Measurements from ENCODE around the gene KCNQ1.

KCNQ1 gene

GRCh38 chr11:2559527-2560311, 114.9 kb downstream of the KCNQ1 start:
- DNase-seq: peak; percentile 37

- peak; percentile 49 for DNase-seq
These were observed 117.1 kb downstream of the KCNQ1 start for GRCh38 chr11:2561696-2562581.

GRCh38 chr11:2562890-2563212, 118.0 kb downstream of the KCNQ1 start:
- DNase-seq: no peak

DNA sequence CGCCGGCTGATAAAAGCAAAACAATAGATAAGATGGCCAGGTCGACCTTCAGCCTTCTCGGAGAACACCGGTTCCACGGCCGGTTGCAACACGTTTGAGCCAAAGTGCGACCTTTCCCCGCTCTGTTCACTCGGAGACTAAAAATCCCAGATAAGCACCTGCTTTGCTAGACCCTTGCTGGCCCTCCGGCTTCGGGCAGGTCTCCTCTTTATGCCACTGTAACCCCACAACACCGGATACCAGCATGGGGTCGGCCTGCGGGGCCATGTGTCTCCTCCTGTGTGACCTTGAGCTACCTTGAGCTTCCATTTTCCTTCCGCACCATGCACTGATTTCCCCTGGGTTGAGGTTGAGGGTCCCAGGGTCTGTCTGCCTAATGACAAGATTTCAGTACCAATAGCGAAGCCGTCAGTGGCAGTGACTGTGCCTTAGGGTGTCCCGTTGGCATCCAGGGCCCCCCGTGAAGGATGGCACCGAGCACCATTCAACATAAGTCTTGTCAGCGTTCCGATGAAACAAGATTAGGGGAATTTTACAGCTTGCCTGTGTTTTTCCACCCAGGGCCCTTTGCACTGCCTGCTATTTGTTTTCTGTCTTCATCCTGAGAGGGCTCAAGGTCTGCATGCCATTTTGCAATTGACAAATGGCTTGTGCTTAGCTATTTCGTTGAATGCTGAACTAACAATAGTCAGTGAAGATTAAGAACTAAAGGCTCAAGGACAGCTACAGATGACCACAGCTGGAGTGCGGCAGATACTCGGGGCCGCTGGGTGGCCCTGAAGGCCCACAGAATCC, 118.6 kb downstream of the KCNQ1 start:
- DNase-seq: no peak

DNA sequence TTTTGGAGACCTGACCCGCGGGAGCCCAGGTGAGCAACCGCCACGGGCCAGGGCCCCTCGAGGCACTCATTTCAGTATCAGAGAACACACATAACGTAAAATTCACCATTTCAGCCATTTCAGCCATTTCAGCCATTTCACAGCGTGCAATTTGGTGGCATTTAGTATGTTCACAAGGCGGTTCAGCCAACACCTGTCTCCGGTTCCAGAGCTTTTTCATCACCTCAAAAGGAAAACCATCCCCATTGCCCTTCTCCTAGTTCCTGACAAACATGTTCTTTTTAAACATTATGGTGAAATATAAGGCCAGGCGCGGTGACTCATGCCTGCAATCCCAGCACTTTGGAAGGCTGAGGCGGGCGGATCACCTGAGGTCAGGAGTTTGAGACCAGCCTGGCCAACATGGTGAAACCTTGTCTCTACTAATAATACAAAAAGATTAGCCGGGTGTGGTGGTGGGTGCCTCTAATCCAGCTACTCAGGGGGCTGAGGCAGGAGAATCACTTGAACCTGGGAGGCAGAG, 119.3 kb downstream of the KCNQ1 start:
- no peak for DNase-seq

DNA sequence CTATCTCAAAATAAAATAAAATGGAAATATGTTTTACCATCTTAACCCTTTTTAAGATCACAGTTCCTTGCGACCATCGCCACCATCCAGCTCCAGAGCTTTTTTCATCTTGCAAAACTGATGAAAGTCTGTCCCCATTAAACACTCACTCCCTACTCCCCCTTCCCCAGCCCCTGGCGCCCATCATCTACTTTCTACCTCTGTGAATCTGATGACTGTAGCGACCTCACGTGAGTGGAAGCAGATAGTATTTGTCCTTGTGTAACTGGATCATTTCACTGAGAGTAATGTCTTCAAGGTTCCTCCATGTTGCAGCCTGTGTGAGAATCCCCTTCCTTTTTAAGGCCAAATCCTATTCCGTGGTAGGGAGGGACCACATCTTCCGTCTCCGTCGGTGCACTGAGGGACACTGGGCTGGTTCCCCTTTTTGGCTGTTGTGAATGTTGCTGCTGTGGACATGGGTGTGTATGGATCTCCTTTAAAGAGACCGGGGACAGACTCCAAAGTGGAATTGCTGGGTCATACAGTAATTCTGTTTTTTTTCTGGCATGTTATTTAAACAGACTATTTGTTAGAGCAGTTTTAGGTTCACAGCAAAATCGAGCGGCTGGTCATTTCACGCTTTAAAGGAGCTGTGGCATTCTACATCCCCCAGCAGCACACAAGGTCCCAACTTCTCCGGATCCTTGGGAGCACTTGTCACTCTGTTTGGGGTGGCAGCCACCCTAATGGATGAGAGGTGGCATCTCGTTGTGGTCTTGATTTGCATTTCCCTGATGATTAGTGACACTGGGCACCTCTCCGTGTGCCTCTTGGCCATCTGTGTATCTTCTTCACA, 120.0 kb downstream of the KCNQ1 start:
- DNase-seq: no peak

DNA sequence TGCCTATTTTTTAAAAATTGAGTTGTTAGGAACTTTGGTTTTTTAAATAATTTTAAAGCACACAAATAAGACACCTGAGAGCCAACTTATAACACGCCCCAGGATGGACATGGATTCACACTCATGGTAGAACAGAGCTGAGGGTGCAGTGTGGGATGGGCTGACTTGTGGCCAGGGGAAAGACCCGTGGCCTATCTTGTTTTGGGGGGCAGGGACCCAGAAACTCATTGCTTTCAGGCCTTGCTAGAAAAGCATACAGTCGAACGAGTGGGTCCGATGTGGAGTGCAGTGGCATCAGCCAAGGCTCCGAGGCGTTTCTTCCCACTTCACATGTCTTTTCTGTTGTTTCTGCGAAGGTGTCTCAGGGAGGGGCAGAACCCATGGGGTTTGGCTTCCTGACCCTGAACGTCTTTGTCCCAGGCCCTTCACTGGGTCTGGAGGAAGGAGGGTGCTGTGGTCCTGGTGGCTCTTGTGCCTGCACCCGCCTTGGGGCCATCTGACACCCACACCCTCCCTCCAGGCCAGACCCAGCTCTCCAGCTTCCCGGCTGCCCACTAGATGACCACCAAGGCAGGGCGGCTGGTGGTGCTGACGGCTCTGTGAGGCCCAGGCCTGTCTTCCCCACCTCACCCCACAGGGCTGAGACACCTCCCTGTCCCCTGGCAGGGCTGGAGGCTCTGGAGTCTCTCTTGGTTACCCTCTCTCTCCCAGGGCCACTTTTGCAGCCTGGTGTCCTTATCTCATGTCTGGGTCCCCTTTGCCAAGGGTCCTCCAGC, 120.8 kb downstream of the KCNQ1 start:
- DNase-seq: no peak

DNA sequence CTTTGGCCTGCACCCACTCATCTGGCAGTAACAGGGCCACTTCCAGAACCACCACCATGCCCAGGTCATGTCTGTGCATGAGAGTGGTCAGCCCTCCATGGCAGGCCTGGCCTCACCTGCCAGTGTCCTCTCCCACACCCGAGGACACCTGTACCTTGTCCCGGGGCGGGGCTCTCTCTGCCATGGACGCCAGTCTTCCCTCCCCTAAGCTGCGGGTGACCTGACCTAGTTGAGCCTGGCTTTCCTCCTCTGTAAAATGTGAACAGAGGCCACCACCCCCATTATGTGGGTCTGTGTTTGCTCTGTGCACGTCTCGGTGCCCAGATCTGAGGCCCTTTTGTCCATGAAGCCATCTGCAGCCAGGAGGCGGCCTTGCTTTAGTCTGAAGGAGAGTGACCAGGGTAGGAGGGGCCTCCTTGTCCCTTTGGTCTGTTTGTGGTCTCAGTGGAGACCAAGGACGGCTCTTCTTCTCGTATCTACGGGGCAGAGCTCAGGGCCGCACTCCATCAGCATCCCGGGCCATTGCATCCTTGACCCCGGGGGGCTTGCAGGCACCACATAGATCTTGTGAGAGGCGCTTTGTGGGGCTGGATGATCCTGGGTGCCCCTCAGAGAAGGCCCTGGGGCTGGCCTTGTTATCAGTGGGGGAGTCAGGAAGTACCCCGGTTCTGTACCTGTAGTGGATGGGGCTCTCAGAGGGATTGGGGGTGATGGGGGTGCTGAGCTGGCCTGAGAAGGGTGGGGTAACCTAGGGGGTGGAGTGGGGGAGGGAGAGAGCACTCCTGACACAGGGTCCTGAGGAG, 121.6 kb downstream of the KCNQ1 start:
- no peak for DNase-seq

- peak; percentile 51 for DNase-seq
These were observed 122.3 kb downstream of the KCNQ1 start for GRCh38 chr11:2567026-2567671.

GRCh38 chr11:2569321-2569721, 124.5 kb downstream of the KCNQ1 start:
- DNase-seq: no peak

- no peak for DNase-seq
These were observed 125.0 kb downstream of the KCNQ1 start for GRCh38 chr11:2569731-2570210.

- no peak for DNase-seq
These were observed 125.5 kb downstream of the KCNQ1 start for GRCh38 chr11:2570211-2570811.

DNA sequence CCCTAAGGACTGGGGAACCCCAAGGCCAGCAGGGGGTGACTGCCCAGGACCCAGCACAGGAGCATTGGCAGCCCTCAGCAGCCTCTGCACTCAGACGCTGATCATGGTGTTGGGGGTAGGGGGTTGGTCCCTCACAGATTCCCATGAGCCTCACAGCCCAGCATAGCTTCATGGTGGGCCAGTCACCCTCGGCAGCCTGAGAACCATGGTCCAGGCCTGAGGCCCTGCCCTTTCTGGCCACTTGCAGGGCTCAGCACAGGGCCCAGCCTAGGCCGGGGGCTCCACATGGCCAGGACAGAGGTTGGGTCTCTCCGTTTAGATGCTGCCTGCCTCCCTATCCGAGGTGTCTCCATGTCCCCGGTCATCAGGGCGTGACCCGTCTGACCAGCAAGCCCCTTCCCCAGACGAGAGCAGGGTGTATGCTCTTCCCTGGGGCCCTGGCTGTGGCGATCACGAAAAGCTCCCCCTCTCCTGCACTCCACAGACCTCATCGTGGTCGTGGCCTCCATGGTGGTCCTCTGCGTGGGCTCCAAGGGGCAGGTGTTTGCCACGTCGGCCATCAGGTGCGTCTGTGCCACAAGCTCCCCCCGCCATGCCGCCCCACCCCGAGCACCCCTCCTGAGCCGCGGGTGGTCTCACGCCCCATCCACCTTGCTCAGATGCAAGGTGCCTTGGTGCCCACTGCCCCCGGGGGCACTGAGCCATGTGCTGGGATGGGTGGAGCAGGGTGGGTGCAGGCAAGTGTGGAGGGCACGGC, 126.2 kb downstream of the KCNQ1 start:
- no peak for DNase-seq

- DNase-seq: no peak
These were observed 126.9 kb downstream of the KCNQ1 start for GRCh38 chr11:2571598-2572281.

- no peak for DNase-seq
These were observed 127.9 kb downstream of the KCNQ1 start for GRCh38 chr11:2572491-2573239.

DNA sequence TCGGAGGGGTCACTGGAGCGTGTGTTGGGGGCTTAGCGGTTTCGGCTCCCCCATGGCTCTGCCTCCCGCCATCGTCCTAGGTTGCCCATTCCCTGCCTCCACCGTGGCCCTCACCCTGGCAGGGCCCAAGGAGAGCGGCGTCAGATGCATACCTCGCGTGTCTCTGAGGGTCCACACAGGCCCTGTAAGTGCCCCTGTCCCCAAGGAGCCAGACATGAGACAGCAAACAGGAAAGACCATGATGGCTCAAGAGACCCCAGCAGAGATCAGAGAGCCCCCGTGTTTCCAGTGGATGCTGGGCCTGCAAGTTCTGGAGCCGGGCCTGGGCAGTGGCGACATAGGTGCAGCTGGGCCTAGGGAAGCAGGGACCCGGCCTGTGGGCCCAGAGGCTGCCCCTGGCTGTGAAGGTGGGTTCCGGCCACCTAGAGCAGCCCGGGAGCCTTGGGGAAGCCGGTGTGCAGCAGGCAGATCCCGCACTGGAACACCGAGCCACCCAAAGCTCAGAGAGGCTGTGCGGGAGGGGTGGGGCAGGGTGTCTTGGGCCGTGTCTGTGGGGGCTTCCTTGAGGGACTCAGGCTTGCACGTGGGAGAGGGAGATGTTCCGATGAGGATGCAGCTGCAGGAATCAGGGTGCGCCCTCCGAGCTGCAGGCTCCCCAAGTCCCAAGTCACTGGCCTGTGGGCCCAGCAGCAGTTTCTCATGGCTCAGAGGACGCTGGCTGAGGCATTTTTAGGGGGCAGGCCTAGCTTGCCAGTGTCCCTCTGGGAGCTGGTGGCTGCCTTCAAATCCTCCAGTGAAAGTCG, 128.6 kb downstream of the KCNQ1 start:
- no peak for DNase-seq
